SKM-1 treated with dmso at 0.1 percent for 144 hours (cell line): Measurements from ENCODE around the gene SPAG8.
A peak's percentile ranks its signal among the peaks of the same experiment; 100 is the strongest.

Experiments
- DNase-seq: peaks from one replicate; lab custom pipeline; 2025; ENCODE audit not compliant: unreplicated experiment; lab: John Stamatoyannopoulos, UW

SPAG8 gene

GRCh38 chr9:35811381-35812024 is 559 bp downstream of the SPAG8 start:
- no peak for DNase-seq

- DNase-seq, result no peak
Measured at GRCh38 chr9:35810122-35810521, 1.9 kb downstream of the SPAG8 start.

GRCh38 chr9:35808433-35808832 is 3.6 kb downstream of the SPAG8 start:
- DNase-seq, result no peak

GRCh38 chr9:35806101-35806500 is 6.0 kb downstream of the SPAG8 start:
- DNase-seq, result no peak

- DNase-seq, result no peak
Measured at GRCh38 chr9:35801328-35802128, 10.5 kb downstream of the SPAG8 start.

GRCh38 chr9:35800530-35800929 is 11.5 kb downstream of the SPAG8 start:
- no peak for DNase-seq

GRCh38 chr9:35798658-35799374 is 13.2 kb downstream of the SPAG8 start:
- DNase-seq, result no peak

- DNase-seq, result no peak
Measured at GRCh38 chr9:35797311-35798109, 14.6 kb downstream of the SPAG8 start.

GRCh38 chr9:35795695-35796094 is 16.4 kb downstream of the SPAG8 start:
- DNase-seq, result no peak

GRCh38 chr9:35793461-35793860 is 18.6 kb downstream of the SPAG8 start:
- no peak for DNase-seq

GRCh38 chr9:35792826-35793225 is 19.2 kb downstream of the SPAG8 start:
- DNase-seq, result no peak

- no peak for DNase-seq
Measured at GRCh38 chr9:35792024-35792813, 19.8 kb downstream of the SPAG8 start.

GRCh38 chr9:35791297-35791921 is 20.7 kb downstream of the SPAG8 start, which contains the start of gene NPR2:
Gene NPR2, plus strand, starts transcription at chr9:35791591. Its CDS starts 818 bp downstream, at chr9:35792409.
- DNase-seq, result no peak

GRCh38 chr9:35790385-35791296 is 21.4 kb downstream of the SPAG8 start:
- peak; percentile 45 for DNase-seq

- DNase-seq, result no peak
Measured at GRCh38 chr9:35790025-35790384, 22.1 kb downstream of the SPAG8 start.

- DNase-seq, result no peak
Measured at GRCh38 chr9:35789541-35789940, 22.5 kb downstream of the SPAG8 start.

GRCh38 chr9:35783418-35783817 is 28.6 kb downstream of the SPAG8 start:
- no peak for DNase-seq

GRCh38 chr9:35781066-35781465 is 31.0 kb downstream of the SPAG8 start:
- DNase-seq, result no peak

- no peak for DNase-seq
Measured at GRCh38 chr9:35778496-35778895, 33.6 kb downstream of the SPAG8 start.
